Neural progenitor cell (in vitro differentiated cells): Measurements from ENCODE around the gene DAGLB.

Source experiments
- EZH2 ChIP-seq: fragments of 200-600 bp; sonication (generic); IDR thresholded peaks from 2 replicates; pipeline ENCODE4 v1.6.1; 2017; ENCODE audit warnings: antibody characterized with exemption, mild to moderate bottlenecking, moderate library complexity
- EZH2phosphoT487 ChIP-seq: fragments of 200-600 bp; sonication (generic); IDR thresholded peaks from 2 replicates; pipeline ENCODE4 v1.6.1; 2017; ENCODE audit warnings: antibody characterized with exemption
- TF ChIP-seq, protein P1 (sequence below): fragments of 200-600 bp; sonication (generic); IDR thresholded peaks from 2 replicates; pipeline ENCODE4 v1.5.1; 2017; ENCODE audit warnings: antibody characterized with exemption, mild to moderate bottlenecking

DNA sequence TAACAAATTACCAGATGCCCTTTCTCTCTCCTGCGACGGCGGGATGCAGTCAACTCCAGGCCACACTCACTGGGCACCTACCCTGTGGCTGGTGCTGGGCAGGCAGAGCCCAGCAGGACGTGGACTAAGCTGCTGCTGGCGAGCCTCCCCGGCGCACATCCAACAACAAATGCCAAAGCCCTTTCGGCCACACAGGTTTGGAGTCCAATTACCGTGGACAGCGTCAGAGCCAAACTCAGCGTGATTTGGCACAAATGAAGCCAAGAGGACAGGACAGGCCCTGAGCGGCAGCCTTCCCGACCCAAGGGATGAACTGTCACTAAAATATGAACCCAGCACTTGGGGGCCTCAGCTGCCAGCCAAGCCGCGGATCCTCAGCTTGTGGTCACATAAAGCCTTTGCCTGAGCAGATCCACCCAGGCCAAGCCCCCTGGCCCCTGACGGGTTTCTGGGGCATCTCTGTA is 28.4 kb downstream of the DAGLB start:
- TF ChIP-seq, protein P1, sequence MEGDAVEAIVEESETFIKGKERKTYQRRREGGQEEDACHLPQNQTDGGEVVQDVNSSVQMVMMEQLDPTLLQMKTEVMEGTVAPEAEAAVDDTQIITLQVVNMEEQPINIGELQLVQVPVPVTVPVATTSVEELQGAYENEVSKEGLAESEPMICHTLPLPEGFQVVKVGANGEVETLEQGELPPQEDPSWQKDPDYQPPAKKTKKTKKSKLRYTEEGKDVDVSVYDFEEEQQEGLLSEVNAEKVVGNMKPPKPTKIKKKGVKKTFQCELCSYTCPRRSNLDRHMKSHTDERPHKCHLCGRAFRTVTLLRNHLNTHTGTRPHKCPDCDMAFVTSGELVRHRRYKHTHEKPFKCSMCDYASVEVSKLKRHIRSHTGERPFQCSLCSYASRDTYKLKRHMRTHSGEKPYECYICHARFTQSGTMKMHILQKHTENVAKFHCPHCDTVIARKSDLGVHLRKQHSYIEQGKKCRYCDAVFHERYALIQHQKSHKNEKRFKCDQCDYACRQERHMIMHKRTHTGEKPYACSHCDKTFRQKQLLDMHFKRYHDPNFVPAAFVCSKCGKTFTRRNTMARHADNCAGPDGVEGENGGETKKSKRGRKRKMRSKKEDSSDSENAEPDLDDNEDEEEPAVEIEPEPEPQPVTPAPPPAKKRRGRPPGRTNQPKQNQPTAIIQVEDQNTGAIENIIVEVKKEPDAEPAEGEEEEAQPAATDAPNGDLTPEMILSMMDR, result no peak
- TF ChIP-seq EZH2 (no peak), EZH2phosphoT487 (no peak)
